ENCODE data around the gene RNASEH2A.

DNA sequence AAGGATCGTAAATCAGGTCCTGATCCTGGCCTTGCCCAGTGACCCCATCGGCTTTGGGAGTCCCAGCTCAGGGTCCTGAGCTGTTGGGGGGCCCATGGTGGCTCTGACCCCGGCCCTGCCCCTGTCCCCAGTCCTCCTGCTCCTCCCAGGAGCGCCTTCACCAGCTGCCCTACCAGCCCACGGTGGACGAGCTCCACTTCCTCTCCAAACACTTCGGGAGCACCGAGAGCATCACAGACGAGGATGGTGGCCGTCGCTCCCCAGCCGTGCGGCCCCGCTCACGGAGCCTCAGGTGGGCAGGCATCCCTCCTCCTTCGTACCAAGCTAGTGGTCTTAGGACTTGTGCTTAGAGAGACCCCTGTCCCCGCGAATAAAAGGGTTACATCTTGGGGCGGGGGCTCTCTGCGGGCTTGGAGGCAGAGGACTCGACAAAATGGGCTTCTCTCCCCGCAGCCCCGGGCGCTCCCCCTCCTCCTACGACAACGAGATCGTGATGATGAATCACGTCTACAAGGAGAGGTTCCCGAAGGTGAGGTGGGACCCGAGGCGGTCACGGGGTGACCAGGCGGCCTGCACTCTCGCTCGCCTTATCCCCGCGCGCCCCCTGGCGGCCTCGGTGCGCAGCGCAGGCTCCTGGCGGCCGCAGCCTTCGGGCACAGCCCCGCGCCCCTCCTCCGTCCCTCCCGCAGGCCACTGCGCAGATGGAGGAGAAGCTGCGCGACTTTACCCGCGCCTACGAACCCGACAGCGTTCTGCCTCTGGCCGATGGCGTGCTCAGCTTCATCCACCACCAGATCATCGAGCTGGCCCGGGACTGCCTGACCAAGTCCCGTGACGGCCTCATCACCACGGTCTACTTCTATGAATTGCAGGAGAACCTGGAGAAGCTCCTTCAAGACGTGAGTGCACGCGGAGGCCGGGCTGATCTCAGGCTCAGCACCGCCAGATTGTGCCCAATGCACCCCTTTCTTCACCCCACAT lies 41.1 kb downstream of the RNASEH2A start:
- TF ChIP-seq, protein P1, sequence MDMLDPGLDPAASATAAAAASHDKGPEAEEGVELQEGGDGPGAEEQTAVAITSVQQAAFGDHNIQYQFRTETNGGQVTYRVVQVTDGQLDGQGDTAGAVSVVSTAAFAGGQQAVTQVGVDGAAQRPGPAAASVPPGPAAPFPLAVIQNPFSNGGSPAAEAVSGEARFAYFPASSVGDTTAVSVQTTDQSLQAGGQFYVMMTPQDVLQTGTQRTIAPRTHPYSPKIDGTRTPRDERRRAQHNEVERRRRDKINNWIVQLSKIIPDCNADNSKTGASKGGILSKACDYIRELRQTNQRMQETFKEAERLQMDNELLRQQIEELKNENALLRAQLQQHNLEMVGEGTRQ (IDR thresholded peaks at IDR 0.05; ENCODE audit: borderline replicate concordance, low read depth, low read length): no peak
- TF ChIP-seq CHD2 (IDR thresholded peaks at IDR 0.05; ENCODE audit: low read length, partially characterized antibody) (no peak), NFIC (IDR thresholded peaks at IDR 0.05; ENCODE audit: borderline replicate concordance) (no peak), POLR2AphosphoS5 (IDR thresholded peaks at IDR 0.05; ENCODE audit: low read depth, low read length) (no peak), FOSL2 (IDR thresholded peaks at IDR 0.05; ENCODE audit: borderline replicate concordance, low read depth) (no peak), RCOR1 (IDR thresholded peaks at IDR 0.05; ENCODE audit: low read length) (no peak; the same call in 1 of the 2 replicates), TCF12 (IDR thresholded peaks at IDR 0.05) (no peak), TAF1 (IDR thresholded peaks at IDR 0.05; ENCODE audit: borderline replicate concordance, low read depth, low read length) (no peak)
- TF ChIP-seq, protein P2, sequence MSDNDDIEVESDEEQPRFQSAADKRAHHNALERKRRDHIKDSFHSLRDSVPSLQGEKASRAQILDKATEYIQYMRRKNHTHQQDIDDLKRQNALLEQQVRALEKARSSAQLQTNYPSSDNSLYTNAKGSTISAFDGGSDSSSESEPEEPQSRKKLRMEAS (IDR thresholded peaks at IDR 0.05; ENCODE audit: low read depth): no peak
- TF ChIP-seq, protein P3, sequence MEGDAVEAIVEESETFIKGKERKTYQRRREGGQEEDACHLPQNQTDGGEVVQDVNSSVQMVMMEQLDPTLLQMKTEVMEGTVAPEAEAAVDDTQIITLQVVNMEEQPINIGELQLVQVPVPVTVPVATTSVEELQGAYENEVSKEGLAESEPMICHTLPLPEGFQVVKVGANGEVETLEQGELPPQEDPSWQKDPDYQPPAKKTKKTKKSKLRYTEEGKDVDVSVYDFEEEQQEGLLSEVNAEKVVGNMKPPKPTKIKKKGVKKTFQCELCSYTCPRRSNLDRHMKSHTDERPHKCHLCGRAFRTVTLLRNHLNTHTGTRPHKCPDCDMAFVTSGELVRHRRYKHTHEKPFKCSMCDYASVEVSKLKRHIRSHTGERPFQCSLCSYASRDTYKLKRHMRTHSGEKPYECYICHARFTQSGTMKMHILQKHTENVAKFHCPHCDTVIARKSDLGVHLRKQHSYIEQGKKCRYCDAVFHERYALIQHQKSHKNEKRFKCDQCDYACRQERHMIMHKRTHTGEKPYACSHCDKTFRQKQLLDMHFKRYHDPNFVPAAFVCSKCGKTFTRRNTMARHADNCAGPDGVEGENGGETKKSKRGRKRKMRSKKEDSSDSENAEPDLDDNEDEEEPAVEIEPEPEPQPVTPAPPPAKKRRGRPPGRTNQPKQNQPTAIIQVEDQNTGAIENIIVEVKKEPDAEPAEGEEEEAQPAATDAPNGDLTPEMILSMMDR (IDR thresholded peaks at IDR 0.05): peak; percentile 93
- TF ChIP-seq, protein P4, sequence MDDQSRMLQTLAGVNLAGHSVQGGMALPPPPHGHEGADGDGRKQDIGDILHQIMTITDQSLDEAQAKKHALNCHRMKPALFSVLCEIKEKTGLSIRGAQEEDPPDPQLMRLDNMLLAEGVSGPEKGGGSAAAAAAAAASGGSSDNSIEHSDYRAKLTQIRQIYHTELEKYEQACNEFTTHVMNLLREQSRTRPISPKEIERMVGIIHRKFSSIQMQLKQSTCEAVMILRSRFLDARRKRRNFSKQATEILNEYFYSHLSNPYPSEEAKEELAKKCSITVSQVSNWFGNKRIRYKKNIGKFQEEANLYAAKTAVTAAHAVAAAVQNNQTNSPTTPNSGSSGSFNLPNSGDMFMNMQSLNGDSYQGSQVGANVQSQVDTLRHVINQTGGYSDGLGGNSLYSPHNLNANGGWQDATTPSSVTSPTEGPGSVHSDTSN (IDR thresholded peaks at IDR 0.05): no peak

Data from SK-N-SH (cell line).